Left lung (tissue), 10 donors: Measurements from ENCODE around the gene DNAH9. TPM values are rescaled to one million over a fixed set of nuclear protein-coding genes. Genes with fewer than 3 reads are reported as not detected.

ENCODE experiments used
- ATAC-seq: fragments of 200-7000 bp; cut with Tn5 transposase; one replicate; pipeline ENCODE4 v1.9.1; 2020; ENCODE audit warnings: moderate library complexity
- DNase-seq, 4 donors: peaks; one replicate each; pipeline ENCODE4 v3.0.0-alpha.2; 2013 to 2020
- H3K27ac ChIP-seq, 2 donors: fragments of 200-600 bp; sonication (generic) in 1 of 2; one replicate each; pipeline versions ENCODE4 v1.5.0 to v1.8.0; 2020 to 2021
- H3K27me3 ChIP-seq, 2 donors: fragments of 200-600 bp; sonication (generic) in 1 of 2; one replicate each; pipeline versions ENCODE4 v1.5.0 to v1.8.0; 2020 to 2021
- H3K36me3 ChIP-seq, 2 donors: fragments of 200-600 bp; sonication (generic) in 1 of 2; one replicate each; pipeline versions ENCODE4 v1.5.0 to v1.8.0; 2020 to 2021
- H3K4me1 ChIP-seq, 2 donors: fragments of 200-600 bp; one replicate each; pipeline ENCODE4 v1.8.0; 2021
- H3K4me3 ChIP-seq, 2 donors: fragments of 200-600 bp; sonication (generic) in 1 of 2; one replicate each; pipeline versions ENCODE4 v1.5.0 to v1.8.0; 2020 to 2021; ENCODE audit warnings: mild to moderate bottlenecking in 1 of 2
- H3K9me3 ChIP-seq, 2 donors: fragments of 200-600 bp; sonication (generic) in 1 of 2; one replicate each; pipeline versions ENCODE4 v1.5.0 to v1.8.0; 2020 to 2021
- intact Hi-C, 2 donors: fragments of 100-400 bp; cut with DNase I; formaldehyde crosslinking; loops; one replicate each; pipeline versions ENCODE4 v1.11.2 to v1.14.2; 2022
- polyA plus RNA-seq, 6 donors: library from polyadenylated mRNA; unstranded; fragments of 120-200 nt; gene quantifications; one replicate each; pipeline ENCODE4 v1.2.1, GENCODE V29; 2013; ENCODE audit not compliant: insufficient read length in 6 of 6
- total RNA-seq, 2 donors: library from RNA; stranded (reverse); fragmentation: NEBNext Ultra II Directional; extraction: Animal tissue kit (Norgen Biotek cat#: 25700); gene quantifications; one replicate each; pipeline ENCODE4 v1.2.1, GENCODE V29; 2021
- TF ChIP-seq, protein P1 (sequence below), 2 donors: fragments of 200-600 bp; sonication (generic) in 1 of 2; IDR thresholded peaks; one replicate each; pipeline versions ENCODE4 v1.5.0 to v1.8.0; 2021; ENCODE audit warnings: antibody characterized with exemption in 2 of 2
- donor health status: DM: no; HTN: yes; CAD: no.
- donor health status: DM: no; HTN: no; CAD: no.

Gene DNAH9
- total and polyA plus RNA-seq, 8 donors, result 0.38 to 12.0 (median 7.5) TPM

DNA sequence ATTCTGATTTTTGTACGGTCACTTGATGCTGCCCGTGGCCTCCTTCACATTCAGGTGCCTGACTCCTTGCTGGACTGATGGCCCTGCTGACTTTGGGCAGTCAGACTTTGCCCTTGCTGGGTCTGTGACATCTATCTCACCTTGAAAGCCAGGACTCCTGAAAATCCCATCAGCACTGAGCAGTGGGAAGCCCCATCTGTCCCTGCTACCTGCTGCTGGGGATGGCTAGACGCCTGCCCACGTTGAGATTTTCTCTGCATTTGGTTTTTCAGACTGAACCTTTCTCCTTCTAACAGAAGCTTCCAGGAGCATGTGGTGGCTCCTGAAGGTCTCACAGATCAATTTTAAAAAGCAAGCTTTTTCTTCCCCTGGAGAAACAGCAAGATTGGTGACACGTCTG lies 409.2 kb downstream of the DNAH9 start:
- ATAC-seq, result no peak
- DNase-seq, result no peak
- intact Hi-C loops, result no loop called here
- Histone ChIP-seq H3K27ac (no peak overlapping the region), H3K9me3 (no peaks in the 10 kb centered on the region), H3K27me3 (peaks cover 0 to 18% of the 10 kb centered on the region in 2 donors), H3K4me1 (no peaks in the 10 kb centered on the region), H3K36me3 (no peaks in the 10 kb centered on the region), H3K4me3 (no peak overlapping the region)
- TF ChIP-seq, protein P1, sequence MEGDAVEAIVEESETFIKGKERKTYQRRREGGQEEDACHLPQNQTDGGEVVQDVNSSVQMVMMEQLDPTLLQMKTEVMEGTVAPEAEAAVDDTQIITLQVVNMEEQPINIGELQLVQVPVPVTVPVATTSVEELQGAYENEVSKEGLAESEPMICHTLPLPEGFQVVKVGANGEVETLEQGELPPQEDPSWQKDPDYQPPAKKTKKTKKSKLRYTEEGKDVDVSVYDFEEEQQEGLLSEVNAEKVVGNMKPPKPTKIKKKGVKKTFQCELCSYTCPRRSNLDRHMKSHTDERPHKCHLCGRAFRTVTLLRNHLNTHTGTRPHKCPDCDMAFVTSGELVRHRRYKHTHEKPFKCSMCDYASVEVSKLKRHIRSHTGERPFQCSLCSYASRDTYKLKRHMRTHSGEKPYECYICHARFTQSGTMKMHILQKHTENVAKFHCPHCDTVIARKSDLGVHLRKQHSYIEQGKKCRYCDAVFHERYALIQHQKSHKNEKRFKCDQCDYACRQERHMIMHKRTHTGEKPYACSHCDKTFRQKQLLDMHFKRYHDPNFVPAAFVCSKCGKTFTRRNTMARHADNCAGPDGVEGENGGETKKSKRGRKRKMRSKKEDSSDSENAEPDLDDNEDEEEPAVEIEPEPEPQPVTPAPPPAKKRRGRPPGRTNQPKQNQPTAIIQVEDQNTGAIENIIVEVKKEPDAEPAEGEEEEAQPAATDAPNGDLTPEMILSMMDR (IDR thresholded peaks at IDR 0.05), result no peak
